H1 (cell line): ENCODE results near the gene WFDC12. TPM values are rescaled to one million over a fixed set of nuclear protein-coding genes. Genes with fewer than 3 reads are reported as not detected.

Experiments
- RBBP5 ChIP-seq: IDR thresholded peaks from 2 replicates; pipeline ENCODE4 v1.7.1; 2012; ENCODE audit warnings: low read depth, mild to moderate bottlenecking, inconsistent platforms, low read length, moderate library complexity, borderline replicate concordance
- polyA plus RNA-seq, 7 experiments: library from polyadenylated mRNA; depleted of rRNA in 3 of 7; stranded (reverse) in 5 of 7; unstranded in 2 of 7; fragments of >200 nt in 5 of 7; fragments of 200-250 nt in 2 of 7; gene quantifications; 1 replicate in 5 of 7; 2 replicates in 1 of 7; 4 replicates in 1 of 7; pipeline versions ENCODE4 v1.2.1 to v1.2.3, GENCODE V29; 2011 to 2013; ENCODE audit warnings: missing spikeins in 2 of 7, mixed read lengths in 2 of 7
- total RNA-seq: library from RNA; stranded (reverse); fragmentation: NEBNext Ultra II Directional; extraction: Animal tissue kit (Norgen Biotek cat#: 25700); gene quantifications from 2 replicates; pipeline ENCODE4 v1.2.1, GENCODE V29; 2021

Gene WFDC12
- total and polyA plus RNA-seq, 2 of the 8 experiments (the other 6 are each of a cell fraction or from before 2014, with no cell fraction given): not detected

DNA sequence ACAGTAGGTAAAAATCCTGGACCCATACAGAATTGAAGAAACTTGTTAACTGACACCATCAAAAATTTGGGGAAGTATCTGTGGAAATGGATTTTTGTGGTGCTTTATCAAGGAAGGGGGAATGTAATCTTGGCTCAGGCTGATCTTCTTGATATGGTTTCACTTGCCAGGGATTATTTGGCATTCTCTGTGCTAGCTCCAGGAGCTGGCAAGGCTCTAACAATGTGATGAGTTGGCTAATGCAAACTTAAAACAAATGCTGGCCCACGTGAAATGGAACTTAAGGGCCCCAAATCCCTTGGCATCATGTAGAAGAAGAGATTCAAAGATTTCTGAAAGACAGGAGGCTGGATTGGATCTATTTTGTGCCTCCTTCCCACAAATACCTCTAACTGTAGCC, 36.5 kb downstream of the WFDC12 start (continued):
- TF ChIP-seq RBBP5: no peak
